ENCODE measurements around the gene SLC39A11. TPM values are rescaled to one million over a fixed set of nuclear protein-coding genes. Genes with fewer than 3 reads are reported as not detected.

The SLC39A11 gene
- total RNA-seq, 2 donors from 2014 or later, result 18.1 to 20.1 TPM

DNA sequence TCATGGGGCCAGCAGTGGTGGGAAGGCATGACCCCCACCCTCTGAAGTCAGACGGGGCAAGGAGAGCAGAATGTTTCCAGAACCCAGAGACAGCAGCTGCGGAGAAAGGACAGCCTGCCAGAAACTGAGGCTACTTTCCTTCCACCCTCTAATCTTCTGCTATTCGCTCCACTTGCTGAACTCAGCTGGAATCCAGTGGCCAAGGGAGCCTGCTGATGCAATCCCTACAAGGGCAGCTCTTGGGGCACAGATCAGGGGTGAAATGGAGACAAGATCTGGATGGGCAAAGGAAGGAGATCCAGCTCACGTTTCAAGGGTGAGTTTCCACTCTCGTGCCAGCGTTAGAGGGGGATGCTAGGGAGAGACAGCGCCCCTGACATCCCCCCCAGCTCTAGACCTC lies 479.1 kb downstream of the SLC39A11 start:
- no peak for DNase-seq
- Histone ChIP-seq H3K9ac (ENCODE audit: extremely low read depth, low read length, poor library complexity, severe bottlenecking) (no peak overlapping the region), H3K4me3 (ENCODE audit: low read length) (no peak overlapping the region), H3K36me3 (ENCODE audit: control insufficient read depth, insufficient read depth, low read length) (no peaks in the 10 kb centered on the region), H3K9me3 (ENCODE audit: control insufficient read depth, low read length) (no peaks in the 10 kb centered on the region), H3K27me3 (ENCODE audit: control insufficient read depth, insufficient read depth, low read length, poor library complexity, severe bottlenecking) (no peaks in the 10 kb centered on the region), H3K27ac (ENCODE audit: low read depth, low read length) (no peak overlapping the region), H3K4me1 (ENCODE audit: control insufficient read depth, insufficient read depth, low read length) (peaks cover 1% of the 10 kb centered on the region)
- Mint-ChIP-seq H3K27me3 (ENCODE audit: insufficient read depth) (peaks cover 9% of the 10 kb centered on the region), H3K9me3 (peaks cover 1% of the 10 kb centered on the region), H3K4me3 (no peak overlapping the region), H3K4me1 (peaks cover 49% of the 10 kb centered on the region), H3K27ac (no peak overlapping the region), H3K36me3 (ENCODE audit: low read depth) (no peaks in the 10 kb centered on the region)
- 82 to 83% methylated on average over 4 to 7 of the region's 7 CpGs for WGBS, 2 experiments (ENCODE audit: insufficient coverage in 1 of 2, insufficient read length in 1 of 2)
- TF ChIP-seq, protein P1, sequence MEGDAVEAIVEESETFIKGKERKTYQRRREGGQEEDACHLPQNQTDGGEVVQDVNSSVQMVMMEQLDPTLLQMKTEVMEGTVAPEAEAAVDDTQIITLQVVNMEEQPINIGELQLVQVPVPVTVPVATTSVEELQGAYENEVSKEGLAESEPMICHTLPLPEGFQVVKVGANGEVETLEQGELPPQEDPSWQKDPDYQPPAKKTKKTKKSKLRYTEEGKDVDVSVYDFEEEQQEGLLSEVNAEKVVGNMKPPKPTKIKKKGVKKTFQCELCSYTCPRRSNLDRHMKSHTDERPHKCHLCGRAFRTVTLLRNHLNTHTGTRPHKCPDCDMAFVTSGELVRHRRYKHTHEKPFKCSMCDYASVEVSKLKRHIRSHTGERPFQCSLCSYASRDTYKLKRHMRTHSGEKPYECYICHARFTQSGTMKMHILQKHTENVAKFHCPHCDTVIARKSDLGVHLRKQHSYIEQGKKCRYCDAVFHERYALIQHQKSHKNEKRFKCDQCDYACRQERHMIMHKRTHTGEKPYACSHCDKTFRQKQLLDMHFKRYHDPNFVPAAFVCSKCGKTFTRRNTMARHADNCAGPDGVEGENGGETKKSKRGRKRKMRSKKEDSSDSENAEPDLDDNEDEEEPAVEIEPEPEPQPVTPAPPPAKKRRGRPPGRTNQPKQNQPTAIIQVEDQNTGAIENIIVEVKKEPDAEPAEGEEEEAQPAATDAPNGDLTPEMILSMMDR (conservative IDR thresholded peaks at IDR 0.05), result no peak

DNA sequence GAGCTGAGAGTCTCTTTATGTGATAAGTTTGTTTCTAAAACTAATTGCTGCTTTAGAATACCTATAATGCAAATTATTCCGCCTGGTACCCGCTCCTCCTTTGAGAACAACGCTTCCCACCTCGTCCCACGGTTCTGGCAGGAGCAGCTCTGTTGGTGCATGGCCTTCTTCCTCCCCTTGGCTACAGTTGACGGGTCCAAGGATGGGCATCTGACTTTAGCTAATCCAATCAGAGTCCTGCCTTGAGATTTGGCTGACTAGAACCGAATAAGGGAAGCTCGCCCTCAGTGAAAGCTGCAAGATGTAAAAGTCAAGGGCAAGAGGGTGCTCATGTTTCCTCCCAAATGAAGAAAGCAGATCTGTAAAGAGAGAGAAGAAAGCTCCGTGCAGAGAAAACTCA lies 481.3 kb downstream of the SLC39A11 start:
- H3K4me3 ChIP-seq (ENCODE audit: low read length), result no peak overlapping the region
- peaks cover 9% of the 10 kb centered on the region for H3K9me3 Mint-ChIP-seq
- 88 to 91% methylated on average over 4 to 9 of the region's 9 CpGs for WGBS, 2 experiments (ENCODE audit: insufficient coverage in 1 of 2, insufficient read length in 1 of 2)
- TF ChIP-seq, protein P1 (conservative IDR thresholded peaks at IDR 0.05), result no peak
- H3K27ac ChIP-seq (ENCODE audit: low read depth, low read length), result no peak overlapping the region
- no peak overlapping the region for H3K9ac ChIP-seq (ENCODE audit: extremely low read depth, low read length, poor library complexity, severe bottlenecking)
- no peaks in the 10 kb centered on the region for H3K36me3 ChIP-seq (ENCODE audit: control insufficient read depth, insufficient read depth, low read length)
- no peak for DNase-seq
- no peaks in the 10 kb centered on the region for H3K36me3 Mint-ChIP-seq (ENCODE audit: low read depth)
- H3K4me3 Mint-ChIP-seq, result no peak overlapping the region
- H3K27ac Mint-ChIP-seq, result no peak overlapping the region
- H3K27me3 Mint-ChIP-seq (ENCODE audit: insufficient read depth), result peaks cover 9% of the 10 kb centered on the region
- peaks cover 27% of the 10 kb centered on the region for H3K4me1 Mint-ChIP-seq
- H3K4me1 ChIP-seq (ENCODE audit: control insufficient read depth, insufficient read depth, low read length), result no peaks in the 10 kb centered on the region
- H3K9me3 ChIP-seq (ENCODE audit: control insufficient read depth, low read length), result no peaks in the 10 kb centered on the region
- no peaks in the 10 kb centered on the region for H3K27me3 ChIP-seq (ENCODE audit: control insufficient read depth, insufficient read depth, low read length, poor library complexity, severe bottlenecking)

DNA sequence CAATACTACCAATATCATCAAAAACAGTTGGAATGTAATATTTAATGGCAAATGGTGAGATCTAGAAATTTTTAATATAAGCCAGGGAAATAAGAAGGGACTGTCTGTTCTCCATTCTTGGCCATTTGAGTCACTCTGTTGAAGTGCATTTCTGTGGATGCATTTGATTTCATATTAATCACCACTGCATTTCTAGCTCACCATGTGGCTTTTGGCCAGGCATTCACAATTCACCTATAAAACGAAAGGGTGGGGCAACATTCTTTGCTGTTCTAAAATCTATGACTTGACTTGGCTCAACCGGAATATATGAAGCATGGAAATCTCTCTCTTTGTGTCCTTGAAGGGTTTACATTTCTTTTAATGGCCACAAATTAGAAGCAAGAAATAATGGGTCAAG lies 483.0 kb downstream of the SLC39A11 start:
- H3K4me3 ChIP-seq (ENCODE audit: low read length), result no peak overlapping the region
- no peaks in the 10 kb centered on the region for H3K27me3 ChIP-seq (ENCODE audit: control insufficient read depth, insufficient read depth, low read length, poor library complexity, severe bottlenecking)
- H3K36me3 ChIP-seq (ENCODE audit: control insufficient read depth, insufficient read depth, low read length), result no peaks in the 10 kb centered on the region
- Mint-ChIP-seq H3K4me1 (peaks cover 14% of the 10 kb centered on the region), H3K27ac (no peak overlapping the region), H3K36me3 (ENCODE audit: low read depth) (no peaks in the 10 kb centered on the region), H3K4me3 (no peak overlapping the region), H3K27me3 (ENCODE audit: insufficient read depth) (peaks cover 9% of the 10 kb centered on the region), H3K9me3 (peaks cover 9% of the 10 kb centered on the region)
- no peak for DNase-seq
- H3K9ac ChIP-seq (ENCODE audit: extremely low read depth, low read length, poor library complexity, severe bottlenecking), result no peak overlapping the region
- no peaks in the 10 kb centered on the region for H3K4me1 ChIP-seq (ENCODE audit: control insufficient read depth, insufficient read depth, low read length)
- H3K27ac ChIP-seq (ENCODE audit: low read depth, low read length), result no peak overlapping the region
- TF ChIP-seq, protein P1 (conservative IDR thresholded peaks at IDR 0.05), result no peak
- WGBS, 2 experiments (ENCODE audit: insufficient coverage in 1 of 2, insufficient read length in 1 of 2), result 90 to 95% methylated on average over 2 of the region's 2 CpGs
- H3K9me3 ChIP-seq (ENCODE audit: control insufficient read depth, low read length), result no peaks in the 10 kb centered on the region
